Measurements from ENCODE around the gene TGM1. TPM values are rescaled to one million over a fixed set of nuclear protein-coding genes. Genes with fewer than 3 reads are reported as not detected.

Gene TGM1
- total RNA-seq, 4 donors from 2014 or later, result 1.3 to 43.3 (median 6.3) TPM

DNA sequence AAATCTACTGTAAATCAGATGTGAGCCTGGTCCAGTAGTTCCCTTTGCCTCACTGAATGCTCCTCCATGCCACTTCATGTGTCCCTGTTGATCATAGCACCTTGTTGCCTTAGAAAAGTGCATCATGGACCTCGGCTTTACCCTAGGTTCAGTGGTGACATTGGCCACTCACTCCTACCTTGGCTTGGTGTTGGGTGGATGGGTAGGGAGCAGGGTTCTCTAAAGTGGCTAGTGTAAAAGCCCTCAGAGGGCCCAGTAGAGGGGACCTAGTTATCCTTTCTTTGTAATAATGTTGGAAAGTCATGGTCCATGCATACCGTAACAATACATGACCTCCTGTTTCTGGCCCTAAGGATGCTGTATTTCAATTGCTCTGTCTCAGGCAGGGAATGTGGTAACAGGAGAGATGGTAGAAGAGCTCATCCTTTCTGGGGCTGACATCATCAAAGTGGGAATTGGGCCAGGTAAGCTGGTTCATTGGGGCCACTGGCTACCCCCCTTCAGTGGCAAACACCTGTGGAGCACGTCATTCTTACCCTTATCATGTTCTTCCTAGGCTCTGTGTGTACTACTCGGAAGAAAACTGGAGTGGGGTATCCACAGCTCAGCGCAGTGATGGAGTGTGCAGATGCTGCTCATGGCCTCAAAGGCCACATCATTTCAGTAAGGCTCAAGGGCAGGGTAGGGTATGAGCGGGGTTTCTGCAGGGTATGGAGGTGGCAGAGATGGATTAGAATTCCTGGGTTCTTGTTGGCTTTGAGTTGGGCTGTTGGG lies 26.1 kb downstream of the TGM1 start:
- Histone ChIP-seq H3K4me3 (no peak overlapping the region), H3K27ac (peak overlapping the region in 1 of 4 donors; percentile 18), H3K9me3 (no peaks in the 10 kb centered on the region), H3K4me1 (peaks cover 6 to 74% (median 40%) of the 10 kb centered on the region in 3 donors), H3K27me3 (no peaks in the 10 kb centered on the region), H3K36me3 (peaks cover 0 to 60% of the 10 kb centered on the region in 2 donors)
- WGBS, 2 donors (ENCODE audit: low coverage in 1 of 2), result 94 to 100% methylated on average over 1 to 2 of the region's 6 CpGs
- ATAC-seq, result no peak
- no peak for TF ChIP-seq POLR2AphosphoS5 (IDR thresholded peaks at IDR 0.05)
- TF ChIP-seq CTCF (IDR thresholded peaks at IDR 0.05), result no peak
- TF ChIP-seq POLR2A (IDR thresholded peaks at IDR 0.05), result no peak
- no peak for TF ChIP-seq EP300 (IDR thresholded peaks at IDR 0.05)

DNA sequence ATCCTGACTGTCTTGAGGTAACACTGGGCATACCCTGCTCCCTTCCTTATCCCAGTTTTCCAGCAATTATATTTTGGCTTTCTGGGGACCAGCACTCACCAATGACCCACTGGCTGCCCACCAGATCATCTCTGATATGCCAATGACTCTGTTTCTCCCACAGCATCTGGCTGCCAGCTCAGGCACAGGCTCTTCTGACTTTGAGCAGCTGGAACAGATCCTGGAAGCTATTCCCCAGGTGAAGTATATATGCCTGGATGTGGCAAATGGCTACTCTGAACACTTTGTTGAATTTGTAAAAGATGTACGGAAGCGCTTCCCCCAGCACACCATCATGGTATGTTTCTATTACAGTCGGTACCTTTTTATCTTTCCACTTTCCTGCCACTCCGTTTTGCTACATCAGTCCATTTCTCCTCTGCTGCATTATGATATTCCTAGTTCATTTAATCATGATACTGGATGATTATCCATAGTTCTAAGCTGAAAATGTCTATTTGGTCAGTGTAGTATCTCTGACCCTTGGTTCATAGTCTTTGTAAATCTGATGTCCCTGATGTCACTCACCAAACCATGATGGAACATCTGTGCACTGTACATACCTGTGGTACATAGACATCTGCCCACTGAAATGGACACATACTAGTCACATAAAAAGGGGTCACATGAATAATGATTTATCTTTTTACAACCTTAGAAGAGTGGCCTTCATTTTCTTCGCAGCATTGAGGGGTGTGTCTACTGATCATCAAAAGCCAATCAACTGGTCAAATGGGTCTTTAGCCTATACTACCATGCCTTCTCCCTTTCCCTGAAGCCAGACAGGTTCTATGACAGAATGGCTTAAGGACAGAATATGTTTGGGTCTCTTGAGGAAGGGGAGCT lies 26.9 kb downstream of the TGM1 start:
- Histone ChIP-seq H3K27ac (no peak overlapping the region), H3K9me3 (no peaks in the 10 kb centered on the region), H3K36me3 (peaks cover 0 to 55% of the 10 kb centered on the region in 2 donors), H3K27me3 (no peaks in the 10 kb centered on the region), H3K4me3 (no peak overlapping the region), H3K4me1 (peaks cover 6 to 74% (median 38%) of the 10 kb centered on the region in 3 donors)
- TF ChIP-seq POLR2AphosphoS5 (IDR thresholded peaks at IDR 0.05) (no peak), POLR2A (IDR thresholded peaks at IDR 0.05) (no peak), CTCF (IDR thresholded peaks at IDR 0.05) (no peak), EP300 (IDR thresholded peaks at IDR 0.05) (no peak)
- WGBS, 2 donors (ENCODE audit: low coverage in 1 of 2), result 89 to 90% methylated on average over 5 of the region's 5 CpGs
- ATAC-seq, result no peak

GRCh38 chr14:24234095-24235005 lies 28.6 kb downstream of the TGM1 start:
- peaks cover 4 to 63% (median 27%) of the 10 kb centered on the region in 3 donors for H3K4me1 ChIP-seq
- TF ChIP-seq POLR2A (IDR thresholded peaks at IDR 0.05), result no peak
- TF ChIP-seq POLR2AphosphoS5 (IDR thresholded peaks at IDR 0.05), result no peak
- no peak for TF ChIP-seq EP300 (IDR thresholded peaks at IDR 0.05)
- TF ChIP-seq CTCF (IDR thresholded peaks at IDR 0.05), result no peak
- ATAC-seq, result no peak
- WGBS, 2 donors (ENCODE audit: low coverage in 1 of 2), result 86 to 94% methylated on average over 3 of the region's 3 CpGs
- no peaks in the 10 kb centered on the region for H3K27me3 ChIP-seq
- H3K9me3 ChIP-seq, result no peaks in the 10 kb centered on the region
- peak overlapping the region in 2 of 4 donors; percentile 24 to 43 for H3K27ac ChIP-seq
- peaks cover 0 to 39% of the 10 kb centered on the region in 2 donors for H3K36me3 ChIP-seq
- no peak overlapping the region for H3K4me3 ChIP-seq

DNA sequence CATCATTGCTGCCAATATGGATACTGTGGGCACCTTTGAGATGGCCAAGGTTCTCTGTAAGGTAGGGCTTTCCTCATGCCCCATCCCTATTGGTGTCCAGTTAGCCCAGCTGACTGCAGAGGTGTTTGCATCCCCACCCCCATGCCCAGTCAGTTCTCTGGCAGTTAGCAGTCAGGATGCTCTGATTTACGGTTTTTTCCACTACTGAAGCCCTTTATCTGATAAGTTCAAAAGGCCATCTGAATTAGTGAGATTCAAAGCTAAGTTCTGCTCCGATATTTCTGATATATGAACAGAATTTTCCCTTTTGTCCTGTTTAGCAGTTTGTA lies 29.5 kb downstream of the TGM1 start:
- no peaks in the 10 kb centered on the region for H3K9me3 ChIP-seq
- H3K27ac ChIP-seq, result peak overlapping the region; percentile 86 to 93 (median 89)
- WGBS, 2 donors (ENCODE audit: low coverage in 1 of 2), result 38 to 63% methylated on average over 1 to 2 of the region's 2 CpGs
- peak overlapping the region; percentile 68 to 72 for H3K4me3 ChIP-seq
- H3K4me1 ChIP-seq, result peaks cover 4 to 55% (median 23%) of the 10 kb centered on the region in 3 donors
- ATAC-seq, result no peak
- TF ChIP-seq POLR2A (IDR thresholded peaks at IDR 0.05) (no peak), POLR2AphosphoS5 (IDR thresholded peaks at IDR 0.05) (no peak), CTCF (IDR thresholded peaks at IDR 0.05) (no peak), EP300 (IDR thresholded peaks at IDR 0.05) (no peak)
- H3K27me3 ChIP-seq, result no peaks in the 10 kb centered on the region
- H3K36me3 ChIP-seq, result peaks cover 0 to 33% of the 10 kb centered on the region in 2 donors

Data from gastroesophageal sphincter (tissue), 4 donors.